GM23338 (cell line): ENCODE results near the gene PLIN4.

Experiments used
- CREB1 ChIP-seq: fragments of 250-450 bp; sonication (Bioruptor Pico); IDR thresholded peaks from 2 replicates; pipeline ENCODE4 v1.5.0; 2020; ENCODE audit warnings: low read depth, mild to moderate bottlenecking, moderate library complexity
- EZH2 ChIP-seq: fragments of 200-600 bp; sonication (generic); IDR thresholded peaks from one replicate; pipeline ENCODE4 v1.8.0; 2017; ENCODE audit warnings: antibody characterized with exemption, mild to moderate bottlenecking, low read depth; ENCODE audit not compliant: unreplicated experiment
- EZH2phosphoT487 ChIP-seq: fragments of 200-600 bp; sonication (generic); IDR thresholded peaks from one replicate; pipeline ENCODE4 v1.8.1; 2018; ENCODE audit warnings: antibody characterized with exemption; ENCODE audit not compliant: unreplicated experiment
- JUNB ChIP-seq: IDR thresholded peaks from one replicate; pipeline ENCODE4 v1.6.1; 2016; ENCODE audit warnings: antibody characterized with exemption; ENCODE audit not compliant: unreplicated experiment
- NANOG ChIP-seq: IDR thresholded peaks from 2 replicates; pipeline ENCODE4 v1.6.1; 2016; ENCODE audit warnings: antibody characterized with exemption, borderline replicate concordance
- POLR2AphosphoS5 ChIP-seq: IDR thresholded peaks from 2 replicates; pipeline ENCODE4 v1.6.1; 2016; ENCODE audit warnings: antibody characterized with exemption, low read depth
- STAT1 ChIP-seq: IDR thresholded peaks from one replicate; pipeline ENCODE4 v1.6.1; 2016; ENCODE audit warnings: antibody characterized with exemption; ENCODE audit not compliant: unreplicated experiment
- ZNF114 ChIP-seq: fragments of 250-450 bp; sonication (Bioruptor Pico); IDR thresholded peaks from 2 replicates; pipeline ENCODE4 v1.5.0; 2020; ENCODE audit warnings: mild to moderate bottlenecking, moderate library complexity
- ZNF331 ChIP-seq: fragments of 250-450 bp; sonication (Bioruptor Pico); IDR thresholded peaks from 2 replicates; pipeline ENCODE4 v1.5.0; 2020; ENCODE audit warnings: low read depth, mild to moderate bottlenecking, moderate library complexity
- TF ChIP-seq, protein P1 (sequence below), 2 experiments: fragments of 200-600 bp in 1 of 2; sonication (generic) in 1 of 2; conservative IDR thresholded peaks; 2 replicates each; pipeline versions ENCODE4 v1.5.1 to v1.6.1; 2016 to 2017; ENCODE audit warnings: antibody characterized with exemption in 2 of 2, low read depth in 2 of 2, mild to moderate bottlenecking in 2 of 2, moderate library complexity in 1 of 2
- TF ChIP-seq, protein P2 (sequence below): IDR thresholded peaks from one replicate; pipeline ENCODE4 v1.6.1; 2018; ENCODE audit warnings: antibody characterized with exemption; ENCODE audit not compliant: unreplicated experiment
- TF ChIP-seq, protein P3 (sequence below): IDR thresholded peaks from 2 replicates; pipeline ENCODE4 v1.6.1; 2016; ENCODE audit warnings: antibody characterized with exemption
- TF ChIP-seq, protein P4 (sequence below): fragments of 250-450 bp; sonication (Bioruptor Pico); IDR thresholded peaks from 2 replicates; pipeline ENCODE4 v1.5.0; 2020; ENCODE audit warnings: mild to moderate bottlenecking, moderate library complexity

DNA sequence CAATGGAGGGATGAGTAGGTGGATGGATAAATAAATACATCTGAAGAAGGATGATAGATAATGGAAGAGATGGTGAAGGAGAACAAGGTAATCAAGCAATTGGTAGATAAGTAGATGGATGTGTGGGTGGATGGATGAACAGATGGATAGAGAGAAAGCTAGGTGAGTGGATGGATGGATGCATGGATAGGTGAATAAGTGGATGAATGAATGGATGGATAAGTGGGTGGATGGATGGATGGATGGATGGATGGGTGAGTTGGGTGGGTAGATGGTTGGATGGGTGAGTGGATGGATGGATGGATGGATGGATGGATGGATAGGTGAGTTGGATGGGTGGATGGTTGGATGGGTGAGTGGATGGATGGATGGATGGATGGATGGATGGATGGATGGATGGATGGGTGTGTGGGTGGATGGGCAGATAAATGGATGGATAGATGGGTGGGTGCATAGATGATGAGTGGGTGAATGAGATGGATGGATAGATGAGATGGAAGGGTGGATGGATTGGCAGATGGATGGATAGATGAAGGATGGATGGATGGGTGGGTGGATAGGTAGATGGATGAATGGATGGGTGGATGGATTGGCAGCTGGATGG is 34.9 kb upstream of the PLIN4 start:
- TF ChIP-seq, protein P1, sequence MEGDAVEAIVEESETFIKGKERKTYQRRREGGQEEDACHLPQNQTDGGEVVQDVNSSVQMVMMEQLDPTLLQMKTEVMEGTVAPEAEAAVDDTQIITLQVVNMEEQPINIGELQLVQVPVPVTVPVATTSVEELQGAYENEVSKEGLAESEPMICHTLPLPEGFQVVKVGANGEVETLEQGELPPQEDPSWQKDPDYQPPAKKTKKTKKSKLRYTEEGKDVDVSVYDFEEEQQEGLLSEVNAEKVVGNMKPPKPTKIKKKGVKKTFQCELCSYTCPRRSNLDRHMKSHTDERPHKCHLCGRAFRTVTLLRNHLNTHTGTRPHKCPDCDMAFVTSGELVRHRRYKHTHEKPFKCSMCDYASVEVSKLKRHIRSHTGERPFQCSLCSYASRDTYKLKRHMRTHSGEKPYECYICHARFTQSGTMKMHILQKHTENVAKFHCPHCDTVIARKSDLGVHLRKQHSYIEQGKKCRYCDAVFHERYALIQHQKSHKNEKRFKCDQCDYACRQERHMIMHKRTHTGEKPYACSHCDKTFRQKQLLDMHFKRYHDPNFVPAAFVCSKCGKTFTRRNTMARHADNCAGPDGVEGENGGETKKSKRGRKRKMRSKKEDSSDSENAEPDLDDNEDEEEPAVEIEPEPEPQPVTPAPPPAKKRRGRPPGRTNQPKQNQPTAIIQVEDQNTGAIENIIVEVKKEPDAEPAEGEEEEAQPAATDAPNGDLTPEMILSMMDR (conservative IDR thresholded peaks at IDR 0.05; ENCODE audit: low read depth in 2 of 2), result no peak
- TF ChIP-seq JUNB, result no peak
- TF ChIP-seq POLR2AphosphoS5, result no peak
- TF ChIP-seq EZH2, result no peak
- TF ChIP-seq ZNF331 (CRISPR knock-in tag), result no peak
- TF ChIP-seq, protein P2, sequence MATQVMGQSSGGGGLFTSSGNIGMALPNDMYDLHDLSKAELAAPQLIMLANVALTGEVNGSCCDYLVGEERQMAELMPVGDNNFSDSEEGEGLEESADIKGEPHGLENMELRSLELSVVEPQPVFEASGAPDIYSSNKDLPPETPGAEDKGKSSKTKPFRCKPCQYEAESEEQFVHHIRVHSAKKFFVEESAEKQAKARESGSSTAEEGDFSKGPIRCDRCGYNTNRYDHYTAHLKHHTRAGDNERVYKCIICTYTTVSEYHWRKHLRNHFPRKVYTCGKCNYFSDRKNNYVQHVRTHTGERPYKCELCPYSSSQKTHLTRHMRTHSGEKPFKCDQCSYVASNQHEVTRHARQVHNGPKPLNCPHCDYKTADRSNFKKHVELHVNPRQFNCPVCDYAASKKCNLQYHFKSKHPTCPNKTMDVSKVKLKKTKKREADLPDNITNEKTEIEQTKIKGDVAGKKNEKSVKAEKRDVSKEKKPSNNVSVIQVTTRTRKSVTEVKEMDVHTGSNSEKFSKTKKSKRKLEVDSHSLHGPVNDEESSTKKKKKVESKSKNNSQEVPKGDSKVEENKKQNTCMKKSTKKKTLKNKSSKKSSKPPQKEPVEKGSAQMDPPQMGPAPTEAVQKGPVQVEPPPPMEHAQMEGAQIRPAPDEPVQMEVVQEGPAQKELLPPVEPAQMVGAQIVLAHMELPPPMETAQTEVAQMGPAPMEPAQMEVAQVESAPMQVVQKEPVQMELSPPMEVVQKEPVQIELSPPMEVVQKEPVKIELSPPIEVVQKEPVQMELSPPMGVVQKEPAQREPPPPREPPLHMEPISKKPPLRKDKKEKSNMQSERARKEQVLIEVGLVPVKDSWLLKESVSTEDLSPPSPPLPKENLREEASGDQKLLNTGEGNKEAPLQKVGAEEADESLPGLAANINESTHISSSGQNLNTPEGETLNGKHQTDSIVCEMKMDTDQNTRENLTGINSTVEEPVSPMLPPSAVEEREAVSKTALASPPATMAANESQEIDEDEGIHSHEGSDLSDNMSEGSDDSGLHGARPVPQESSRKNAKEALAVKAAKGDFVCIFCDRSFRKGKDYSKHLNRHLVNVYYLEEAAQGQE, result no peak
- no peak for TF ChIP-seq NANOG
- TF ChIP-seq, protein P3, sequence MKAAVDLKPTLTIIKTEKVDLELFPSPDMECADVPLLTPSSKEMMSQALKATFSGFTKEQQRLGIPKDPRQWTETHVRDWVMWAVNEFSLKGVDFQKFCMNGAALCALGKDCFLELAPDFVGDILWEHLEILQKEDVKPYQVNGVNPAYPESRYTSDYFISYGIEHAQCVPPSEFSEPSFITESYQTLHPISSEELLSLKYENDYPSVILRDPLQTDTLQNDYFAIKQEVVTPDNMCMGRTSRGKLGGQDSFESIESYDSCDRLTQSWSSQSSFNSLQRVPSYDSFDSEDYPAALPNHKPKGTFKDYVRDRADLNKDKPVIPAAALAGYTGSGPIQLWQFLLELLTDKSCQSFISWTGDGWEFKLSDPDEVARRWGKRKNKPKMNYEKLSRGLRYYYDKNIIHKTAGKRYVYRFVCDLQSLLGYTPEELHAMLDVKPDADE, result no peak
- no peak for TF ChIP-seq CREB1 (CRISPR knock-in tag)
- no peak for TF ChIP-seq EZH2phosphoT487
- TF ChIP-seq ZNF114 (CRISPR knock-in tag), result no peak
- TF ChIP-seq, protein P4, sequence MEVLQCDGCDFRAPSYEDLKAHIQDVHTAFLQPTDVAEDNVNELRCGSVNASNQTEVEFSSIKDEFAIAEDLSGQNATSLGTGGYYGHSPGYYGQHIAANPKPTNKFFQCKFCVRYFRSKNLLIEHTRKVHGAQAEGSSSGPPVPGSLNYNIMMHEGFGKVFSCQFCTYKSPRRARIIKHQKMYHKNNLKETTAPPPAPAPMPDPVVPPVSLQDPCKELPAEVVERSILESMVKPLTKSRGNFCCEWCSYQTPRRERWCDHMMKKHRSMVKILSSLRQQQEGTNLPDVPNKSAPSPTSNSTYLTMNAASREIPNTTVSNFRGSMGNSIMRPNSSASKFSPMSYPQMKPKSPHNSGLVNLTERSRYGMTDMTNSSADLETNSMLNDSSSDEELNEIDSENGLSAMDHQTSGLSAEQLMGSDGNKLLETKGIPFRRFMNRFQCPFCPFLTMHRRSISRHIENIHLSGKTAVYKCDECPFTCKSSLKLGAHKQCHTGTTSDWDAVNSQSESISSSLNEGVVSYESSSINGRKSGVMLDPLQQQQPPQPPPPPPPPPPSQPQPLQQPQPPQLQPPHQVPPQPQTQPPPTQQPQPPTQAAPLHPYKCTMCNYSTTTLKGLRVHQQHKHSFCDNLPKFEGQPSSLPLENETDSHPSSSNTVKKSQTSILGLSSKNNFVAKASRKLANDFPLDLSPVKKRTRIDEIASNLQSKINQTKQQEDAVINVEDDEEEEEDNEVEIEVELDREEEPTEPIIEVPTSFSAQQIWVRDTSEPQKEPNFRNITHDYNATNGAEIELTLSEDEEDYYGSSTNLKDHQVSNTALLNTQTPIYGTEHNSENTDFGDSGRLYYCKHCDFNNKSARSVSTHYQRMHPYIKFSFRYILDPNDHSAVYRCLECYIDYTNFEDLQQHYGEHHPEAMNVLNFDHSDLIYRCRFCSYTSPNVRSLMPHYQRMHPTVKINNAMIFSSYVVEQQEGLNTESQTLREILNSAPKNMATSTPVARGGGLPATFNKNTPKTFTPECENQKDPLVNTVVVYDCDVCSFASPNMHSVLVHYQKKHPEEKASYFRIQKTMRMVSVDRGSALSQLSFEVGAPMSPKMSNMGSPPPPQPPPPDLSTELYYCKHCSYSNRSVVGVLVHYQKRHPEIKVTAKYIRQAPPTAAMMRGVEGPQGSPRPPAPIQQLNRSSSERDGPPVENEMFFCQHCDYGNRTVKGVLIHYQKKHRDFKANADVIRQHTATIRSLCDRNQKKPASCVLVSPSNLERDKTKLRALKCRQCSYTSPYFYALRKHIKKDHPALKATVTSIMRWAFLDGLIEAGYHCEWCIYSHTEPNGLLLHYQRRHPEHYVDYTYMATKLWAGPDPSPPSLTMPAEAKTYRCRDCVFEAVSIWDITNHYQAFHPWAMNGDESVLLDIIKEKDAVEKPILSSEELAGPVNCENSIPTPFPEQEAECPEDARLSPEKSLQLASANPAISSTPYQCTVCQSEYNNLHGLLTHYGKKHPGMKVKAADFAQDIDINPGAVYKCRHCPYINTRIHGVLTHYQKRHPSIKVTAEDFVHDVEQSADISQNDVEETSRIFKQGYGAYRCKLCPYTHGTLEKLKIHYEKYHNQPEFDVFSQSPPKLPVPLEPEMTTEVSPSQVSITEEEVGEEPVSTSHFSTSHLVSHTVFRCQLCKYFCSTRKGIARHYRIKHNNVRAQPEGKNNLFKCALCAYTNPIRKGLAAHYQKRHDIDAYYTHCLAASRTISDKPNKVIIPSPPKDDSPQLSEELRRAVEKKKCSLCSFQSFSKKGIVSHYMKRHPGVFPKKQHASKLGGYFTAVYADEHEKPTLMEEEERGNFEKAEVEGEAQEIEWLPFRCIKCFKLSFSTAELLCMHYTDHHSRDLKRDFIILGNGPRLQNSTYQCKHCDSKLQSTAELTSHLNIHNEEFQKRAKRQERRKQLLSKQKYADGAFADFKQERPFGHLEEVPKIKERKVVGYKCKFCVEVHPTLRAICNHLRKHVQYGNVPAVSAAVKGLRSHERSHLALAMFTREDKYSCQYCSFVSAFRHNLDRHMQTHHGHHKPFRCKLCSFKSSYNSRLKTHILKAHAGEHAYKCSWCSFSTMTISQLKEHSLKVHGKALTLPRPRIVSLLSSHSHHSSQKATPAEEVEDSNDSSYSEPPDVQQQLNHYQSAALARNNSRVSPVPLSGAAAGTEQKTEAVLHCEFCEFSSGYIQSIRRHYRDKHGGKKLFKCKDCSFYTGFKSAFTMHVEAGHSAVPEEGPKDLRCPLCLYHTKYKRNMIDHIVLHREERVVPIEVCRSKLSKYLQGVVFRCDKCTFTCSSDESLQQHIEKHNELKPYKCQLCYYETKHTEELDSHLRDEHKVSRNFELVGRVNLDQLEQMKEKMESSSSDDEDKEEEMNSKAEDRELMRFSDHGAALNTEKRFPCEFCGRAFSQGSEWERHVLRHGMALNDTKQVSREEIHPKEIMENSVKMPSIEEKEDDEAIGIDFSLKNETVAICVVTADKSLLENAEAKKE (CRISPR knock-in tag), result no peak
- no peak for TF ChIP-seq STAT1
